Fibroblast of mammary gland (primary cell): ENCODE measurements around the gene PGAM1.
"Not testable (repeated sequence)": the region's sequence is repeated elsewhere in the genome, so short reads cannot be mapped to it uniquely, and the experiment has no call there.

Experiments used
- DNase-seq: peaks from one replicate; pipeline ENCODE4 v3.0.0-alpha.2; 2010; ENCODE audit warnings: low read depth
- H3K4me3 ChIP-seq: 2 replicates; pipeline ENCODE4 v1.5.1; 2011; ENCODE audit warnings: low read depth, mild to moderate bottlenecking, low read length, moderate library complexity; ENCODE audit not compliant: control insufficient read depth
- CTCF ChIP-seq: conservative IDR thresholded peaks from 2 replicates; pipeline ENCODE4 v1.5.1; 2011; ENCODE audit warnings: low read depth, low read length, inconsistent platforms; ENCODE audit not compliant: control insufficient read depth, insufficient read depth

PGAM1 gene

GRCh38 chr10:97407211-97407951 is 18.6 kb upstream of the PGAM1 start:
- DNase-seq = peak; percentile 82
- TF ChIP-seq CTCF = peak; percentile 67
- H3K4me3 ChIP-seq = no peak overlapping the region

GRCh38 chr10:97407952-97408248 is 18.1 kb upstream of the PGAM1 start:
- DNase-seq = no peak
- TF ChIP-seq CTCF = no peak
- H3K4me3 ChIP-seq = no peak overlapping the region

GRCh38 chr10:97408496-97408992 is 17.4 kb upstream of the PGAM1 start:
- no peak overlapping the region for H3K4me3 ChIP-seq
- DNase-seq = no peak
- TF ChIP-seq CTCF = no peak

GRCh38 chr10:97411406-97411805 is 14.6 kb upstream of the PGAM1 start:
- no peak for DNase-seq
- no peak for TF ChIP-seq CTCF
- H3K4me3 ChIP-seq = no peak overlapping the region

- TF ChIP-seq CTCF = no peak
- no peak overlapping the region for H3K4me3 ChIP-seq
- DNase-seq = no peak
Observed at GRCh38 chr10:97412891-97413304, 13.1 kb upstream of the PGAM1 start.

GRCh38 chr10:97416565-97416964 is 9.4 kb upstream of the PGAM1 start:
- TF ChIP-seq CTCF = no peak
- no peak overlapping the region for H3K4me3 ChIP-seq
- no peak for DNase-seq

GRCh38 chr10:97423757-97424098 is 2.3 kb upstream of the PGAM1 start:
- DNase-seq, H3K4me3 ChIP-seq: not testable (repeated sequence)
